Measurements from ENCODE around the gene PNPLA1.

The PNPLA1 gene

GRCh38 chr6:36315921-36316320, 46.1 kb downstream of the PNPLA1 start:
- no peak for DNase-seq (ENCODE audit: low spot score)

GRCh38 chr6:36317623-36318022, 47.8 kb downstream of the PNPLA1 start:
- no peak for DNase-seq (ENCODE audit: low spot score)

- DNase-seq (ENCODE audit: low spot score): no peak
Measured at GRCh38 chr6:36318690-36319435, 49.0 kb downstream of the PNPLA1 start.

DNA sequence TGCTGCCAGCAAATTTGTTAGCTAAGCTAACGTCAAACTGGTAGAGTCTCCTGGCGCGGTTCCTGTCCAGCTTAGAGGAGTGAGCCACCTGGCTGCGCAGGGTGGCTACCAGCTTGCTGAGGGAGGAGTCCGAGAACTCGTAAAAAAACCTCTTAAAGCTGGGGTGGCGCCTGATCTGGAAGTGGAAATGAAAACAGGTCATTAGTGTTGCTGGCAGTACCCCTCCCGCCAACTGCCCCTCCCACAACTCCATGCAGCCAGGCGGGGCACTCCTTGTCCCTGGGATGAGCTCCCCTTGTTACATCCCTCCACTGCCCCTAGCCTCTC, 49.5 kb downstream of the PNPLA1 start:
- no peak for DNase-seq (ENCODE audit: low spot score)

GRCh38 chr6:36319821-36320220, 50.0 kb downstream of the PNPLA1 start:
- DNase-seq (ENCODE audit: low spot score): no peak

DNA sequence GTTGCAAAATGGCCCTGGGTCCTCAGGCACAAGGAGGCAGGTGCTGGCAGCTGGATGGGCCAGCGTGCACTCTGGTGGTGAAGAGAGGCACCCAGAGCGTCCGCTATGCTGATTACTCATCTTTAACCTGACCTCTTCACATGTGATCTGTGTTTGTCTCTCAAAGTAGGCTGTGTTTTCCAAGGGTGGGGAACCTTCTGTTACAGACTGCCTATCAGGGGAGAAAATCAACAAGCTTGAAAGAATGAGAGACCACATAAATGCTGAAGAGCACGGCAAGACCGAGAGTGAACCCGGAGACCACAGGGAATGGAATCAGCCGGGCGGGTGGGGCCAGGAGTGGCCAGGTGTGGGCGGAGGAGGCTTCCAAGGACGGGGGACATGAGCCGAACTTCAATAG, 50.6 kb downstream of the PNPLA1 start:
- DNase-seq (ENCODE audit: low spot score): no peak

GRCh38 chr6:36322591-36322990, 52.7 kb downstream of the PNPLA1 start:
- no peak for DNase-seq (ENCODE audit: low spot score)

GRCh38 chr6:36323062-36323461, 53.2 kb downstream of the PNPLA1 start:
- peak; percentile 66 for DNase-seq (ENCODE audit: low spot score)

- no peak for DNase-seq (ENCODE audit: low spot score)
Measured at GRCh38 chr6:36324191-36324590, 54.3 kb downstream of the PNPLA1 start.

DNA sequence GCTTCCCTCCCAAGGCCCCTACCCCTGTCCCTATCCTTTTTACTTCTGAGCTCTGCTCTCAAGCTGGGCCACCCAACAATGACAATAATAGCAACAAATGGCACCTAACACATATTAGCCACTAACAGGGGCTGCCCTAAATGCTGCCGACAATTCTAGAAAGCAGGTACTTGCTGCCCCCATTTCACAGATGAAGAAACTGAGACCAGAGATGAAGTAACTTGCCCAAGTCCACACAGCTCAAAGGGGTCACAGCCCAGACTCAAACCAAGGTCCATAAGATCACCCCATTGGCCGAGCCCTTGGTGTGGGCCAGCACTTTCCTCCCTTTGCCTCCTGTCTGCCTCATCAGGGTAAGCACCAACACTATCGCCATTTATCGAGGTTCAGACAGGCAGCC, 54.9 kb downstream of the PNPLA1 start:
- no peak for DNase-seq (ENCODE audit: low spot score)

- peak; percentile 68 for DNase-seq (ENCODE audit: low spot score)
Measured at GRCh38 chr6:36326356-36326995, 56.6 kb downstream of the PNPLA1 start.

DNA sequence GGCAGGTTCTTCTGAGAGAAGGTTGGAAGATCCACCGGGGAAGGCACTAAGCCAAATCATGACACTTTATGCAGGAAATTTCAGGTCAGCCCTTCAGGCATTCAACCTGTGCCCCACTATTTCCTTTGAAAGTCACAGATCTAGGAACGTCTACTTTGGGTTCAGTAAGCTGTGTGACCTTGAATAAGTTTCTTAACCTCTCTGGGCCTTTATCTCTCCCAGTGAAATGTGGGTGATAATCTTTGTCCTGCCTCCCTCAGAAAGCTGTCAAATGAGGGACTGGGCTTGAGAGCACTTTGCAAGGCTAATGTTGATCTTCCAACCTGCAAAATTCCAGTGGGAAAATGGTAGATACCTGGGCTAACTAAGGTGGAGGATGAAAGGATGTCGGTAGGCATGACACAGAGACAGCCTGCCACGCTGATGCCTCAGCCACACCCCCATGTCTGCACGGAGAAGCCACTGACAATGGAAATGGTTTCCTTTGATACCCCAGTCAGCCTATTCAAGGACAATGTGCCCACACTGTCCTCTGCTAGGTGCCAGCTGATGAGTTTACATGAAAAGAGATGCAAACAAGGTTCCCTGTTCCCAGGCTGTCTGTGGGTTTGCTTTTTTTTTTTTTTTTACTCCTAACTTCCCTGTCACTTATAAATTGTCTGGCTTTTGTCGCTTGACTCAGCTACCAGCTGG, 57.5 kb downstream of the PNPLA1 start:
- no peak for DNase-seq (ENCODE audit: low spot score)

DNA sequence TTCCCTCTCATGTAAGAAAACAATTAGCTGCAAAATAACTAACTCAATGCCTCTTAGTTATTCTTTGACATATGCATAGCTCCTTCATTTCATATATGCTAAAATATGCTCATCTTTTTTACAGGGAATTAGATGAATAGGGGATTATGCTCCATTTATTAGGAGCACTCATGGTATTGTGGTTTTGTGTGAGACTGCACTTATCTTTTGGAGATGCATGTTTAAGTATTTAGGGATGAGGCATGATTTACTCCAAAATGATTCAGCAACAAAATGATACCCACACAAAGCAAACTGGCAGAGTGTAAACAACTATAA, 58.0 kb downstream of the PNPLA1 start:
- DNase-seq (ENCODE audit: low spot score): no peak

- DNase-seq (ENCODE audit: low spot score): no peak
Measured at GRCh38 chr6:36328600-36328999, 58.7 kb downstream of the PNPLA1 start.

GRCh38 chr6:36329798-36330291, 60.0 kb downstream of the PNPLA1 start:
- DNase-seq (ENCODE audit: low spot score): peak; percentile 67

DNA sequence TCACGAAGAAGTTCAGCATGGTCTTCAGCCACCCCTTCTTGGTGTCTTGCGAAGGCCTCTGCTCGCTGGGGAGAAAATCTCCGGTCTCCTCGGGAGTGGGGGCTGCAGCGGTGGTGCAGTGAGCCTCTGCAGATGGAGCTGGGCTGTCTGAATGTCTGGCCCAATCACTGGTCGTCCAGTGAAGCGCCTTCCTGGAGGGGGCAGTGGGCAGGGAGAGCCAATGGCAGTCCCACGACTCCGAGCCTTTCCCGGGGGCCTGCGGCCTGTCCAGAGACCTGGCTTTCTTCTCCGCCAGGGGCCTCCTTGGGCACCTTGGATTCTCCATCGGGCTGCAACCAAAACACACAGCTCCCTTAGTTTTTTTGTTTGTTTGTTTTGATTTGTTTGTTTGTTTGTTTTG, 60.5 kb downstream of the PNPLA1 start:
- DNase-seq (ENCODE audit: low spot score): no peak

DNA sequence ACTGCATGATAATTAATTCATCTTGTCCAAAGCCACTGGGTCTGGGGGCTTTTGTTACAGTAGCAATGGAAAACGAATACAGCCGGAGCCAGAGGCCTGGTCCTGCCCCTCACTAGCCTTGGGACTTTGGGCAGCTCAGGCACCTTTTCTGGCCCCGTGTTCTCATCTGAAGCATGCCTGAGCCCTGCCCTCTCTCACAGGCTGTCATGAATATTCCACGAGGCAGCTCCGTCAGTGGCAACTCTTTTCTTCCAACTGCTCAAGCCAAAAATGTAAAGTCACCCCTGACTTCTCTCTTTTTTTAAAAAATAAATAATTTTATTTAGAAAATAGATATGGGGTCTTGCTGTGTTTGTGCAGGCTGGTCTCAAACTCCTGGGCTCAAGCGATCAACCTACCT, 61.5 kb downstream of the PNPLA1 start:
- DNase-seq (ENCODE audit: low spot score): no peak

GRCh38 chr6:36333171-36333895, 63.5 kb downstream of the PNPLA1 start:
- no peak for DNase-seq (ENCODE audit: low spot score)

DNA sequence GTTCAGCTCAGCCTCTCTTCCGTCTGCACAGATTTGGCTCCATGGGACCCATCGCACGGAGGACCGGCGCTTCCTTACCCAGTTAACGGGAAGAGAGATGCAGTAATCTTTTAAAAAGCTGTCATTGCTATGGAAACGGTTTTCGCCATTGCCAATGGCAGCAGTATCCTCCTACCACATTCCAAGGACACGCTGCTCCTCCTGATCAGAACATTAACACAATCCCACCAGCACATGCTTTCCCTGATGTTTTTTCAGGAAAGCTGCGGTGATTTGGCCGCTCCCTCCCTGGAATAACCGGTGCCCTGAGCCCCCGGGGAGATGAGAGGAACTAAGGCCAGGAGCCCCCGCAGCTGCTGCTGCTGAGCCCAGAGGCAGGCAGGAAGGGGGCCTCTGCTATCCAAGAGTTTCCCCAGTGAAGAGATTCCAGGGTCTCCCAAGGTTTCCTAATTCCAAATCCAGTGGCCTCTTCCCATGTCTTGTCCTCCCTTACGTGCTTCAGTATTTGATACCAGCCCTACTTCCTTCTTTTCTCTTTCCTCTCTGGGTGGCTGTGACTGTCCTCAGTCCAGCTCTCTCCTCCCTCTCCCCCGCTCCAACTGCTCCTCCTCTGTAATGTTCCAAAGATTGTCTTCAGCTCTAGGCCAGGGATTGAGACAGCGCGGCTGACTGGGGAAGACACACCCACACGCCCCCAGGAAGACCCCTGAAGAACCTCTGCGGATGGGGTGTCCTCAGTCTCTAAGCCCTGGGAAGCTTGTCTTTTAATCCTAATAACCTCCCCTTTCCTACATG, 64.3 kb downstream of the PNPLA1 start:
- no peak for DNase-seq (ENCODE audit: low spot score)

DNA sequence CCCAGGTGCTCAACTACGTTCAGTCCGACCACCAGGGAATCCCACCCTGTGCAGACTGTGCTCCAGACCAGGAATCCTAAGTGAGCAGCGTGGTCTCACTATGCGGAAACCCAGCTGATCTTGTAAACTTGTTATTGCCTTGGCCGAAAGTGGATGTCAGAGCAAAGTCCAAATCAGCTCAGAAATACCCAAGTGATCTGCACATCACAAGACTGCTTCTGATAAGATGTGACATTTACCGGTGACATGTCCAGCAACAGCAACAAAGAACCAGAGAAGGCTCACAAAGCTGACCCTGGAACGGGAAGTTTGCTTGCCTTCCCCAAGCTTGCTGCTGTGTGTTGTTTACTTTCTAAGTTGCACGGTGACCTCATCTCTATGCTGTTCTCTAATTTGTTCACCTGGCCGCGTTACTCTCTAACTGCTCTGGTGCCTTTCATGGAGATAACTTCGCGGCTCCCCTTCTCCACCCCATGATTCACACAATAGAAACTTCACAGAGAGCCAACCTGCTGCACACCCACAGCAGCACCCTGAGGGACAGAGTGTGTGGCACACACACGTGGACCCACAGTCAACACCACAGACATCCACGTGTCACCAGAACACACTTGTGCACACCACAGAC, 65.1 kb downstream of the PNPLA1 start:
- no peak for DNase-seq (ENCODE audit: low spot score)

GRCh38 chr6:36335465-36336207, 65.8 kb downstream of the PNPLA1 start:
- no peak for DNase-seq (ENCODE audit: low spot score)

All from ecto neural progenitor cell (in vitro differentiated cells).